Panc1 (cell line): Measurements from ENCODE around the gene GRIK3.
"Not testable (repeated sequence)": the region's sequence is repeated elsewhere in the genome, so short reads cannot be mapped to it uniquely, and the experiment has no call there.

ENCODE experiments used
- CTCF ChIP-seq: fragments of 450-650 bp; IDR thresholded peaks from 2 replicates; pipeline ENCODE4 v1.5.1; 2017; ENCODE audit warnings: mild to moderate bottlenecking
- POLR2AphosphoS5 ChIP-seq: IDR thresholded peaks from 2 replicates; pipeline ENCODE4 v1.6.1; 2012; ENCODE audit warnings: mild to moderate bottlenecking, low read depth, low read length, moderate library complexity
- SIN3A ChIP-seq: IDR thresholded peaks from 2 replicates; pipeline ENCODE4 v1.6.1; 2012; ENCODE audit warnings: low read depth, mild to moderate bottlenecking, low read length, moderate library complexity, borderline replicate concordance; ENCODE audit not compliant: insufficient read depth
- TCF7L2 ChIP-seq: IDR thresholded peaks from 2 replicates; pipeline ENCODE4 v1.6.1; 2011; ENCODE audit warnings: mild to moderate bottlenecking, low read depth, low read length, inconsistent platforms

- TF ChIP-seq CTCF, SIN3A, TCF7L2, POLR2AphosphoS5: not testable (repeated sequence)
These were observed 46.1 kb upstream of the GRIK3 start for GRCh38 chr1:37080296-37080986.
